GM12872 (cell line): ENCODE data around the gene OR2V2.

Experiments used
- CTCF ChIP-seq: IDR thresholded peaks from 3 replicates; pipeline ENCODE4 v1.5.1; 2011; ENCODE audit warnings: low read depth, mild to moderate bottlenecking, low read length, moderate library complexity; ENCODE audit not compliant: insufficient read depth

OR2V2 gene

GRCh38 chr5:181127907-181128626 lies 19.3 kb upstream of the OR2V2 start:
- no peak for TF ChIP-seq CTCF

- TF ChIP-seq CTCF, result no peak
Measured at GRCh38 chr5:181129601-181130000, 17.8 kb upstream of the OR2V2 start.

- TF ChIP-seq CTCF, result no peak
Measured at GRCh38 chr5:181130832-181131496, 16.4 kb upstream of the OR2V2 start, which contains the start of gene OR2V1. Gene OR2V1, minus strand, starts transcription at chr5:181131169. Its CDS starts 5,865 bp downstream, at chr5:181125304.

GRCh38 chr5:181131514-181131913 lies 15.9 kb upstream of the OR2V2 start:
- no peak for TF ChIP-seq CTCF

- no peak for TF ChIP-seq CTCF
Measured at GRCh38 chr5:181133083-181133482, 14.3 kb upstream of the OR2V2 start.

- TF ChIP-seq CTCF, result no peak
Measured at GRCh38 chr5:181133610-181134231, 13.7 kb upstream of the OR2V2 start.

GRCh38 chr5:181134259-181134658 lies 13.1 kb upstream of the OR2V2 start:
- no peak for TF ChIP-seq CTCF
